GM15510 (cell line): ENCODE results near the gene TSC22D4.

ENCODE experiments used
- POLR2A ChIP-seq: IDR thresholded peaks from 3 replicates; pipeline ENCODE4 v1.6.1; 2011; ENCODE audit warnings: borderline replicate concordance; ENCODE audit not compliant: insufficient read length; ENCODE audit errors: extremely low read depth

Gene TSC22D4

GRCh38 chr7:100481466-100481865 is 2.5 kb upstream of the TSC22D4 start:
- TF ChIP-seq POLR2A = no peak

GRCh38 chr7:100477871-100478267 is 1.1 kb downstream of the TSC22D4 start:
- TF ChIP-seq POLR2A = no peak

GRCh38 chr7:100476903-100477870 is 1.8 kb downstream of the TSC22D4 start:
- TF ChIP-seq POLR2A = no peak

- TF ChIP-seq POLR2A = no peak
Measured at GRCh38 chr7:100476101-100476780, 2.8 kb downstream of the TSC22D4 start.

- no peak for TF ChIP-seq POLR2A
Measured at GRCh38 chr7:100475549-100475948, 3.5 kb downstream of the TSC22D4 start.

- TF ChIP-seq POLR2A = no peak
Measured at GRCh38 chr7:100472854-100473499, 6.0 kb downstream of the TSC22D4 start.

- no peak for TF ChIP-seq POLR2A
Measured at GRCh38 chr7:100472121-100472851, 6.7 kb downstream of the TSC22D4 start.

GRCh38 chr7:100471021-100471420 is 8.0 kb downstream of the TSC22D4 start:
- TF ChIP-seq POLR2A = no peak

- TF ChIP-seq POLR2A = no peak
Measured at GRCh38 chr7:100469227-100470044, 9.6 kb downstream of the TSC22D4 start.

GRCh38 chr7:100467638-100468373 is 11.2 kb downstream of the TSC22D4 start:
- TF ChIP-seq POLR2A = no peak

GRCh38 chr7:100466653-100467605 is 12.1 kb downstream of the TSC22D4 start:
- no peak for TF ChIP-seq POLR2A

- no peak for TF ChIP-seq POLR2A
Measured at GRCh38 chr7:100465702-100466311, 13.2 kb downstream of the TSC22D4 start.
